DOHH2 (cell line): ENCODE measurements around the gene C1QTNF8.

Experiments used
- H3F3A ChIP-seq: fragments of 200-600 bp; sonication (generic), shearing (Covaris generic); 2 replicates; pipeline ENCODE4 v1.6.0; 2016; ENCODE audit warnings: antibody characterized with exemption, mild to moderate bottlenecking; ENCODE audit not compliant: control insufficient read depth, insufficient read depth
- H3K27ac ChIP-seq: fragments of 200-600 bp; sonication (generic); 2 replicates; pipeline ENCODE4 v1.5.1; 2014; ENCODE audit warnings: low read depth, mild to moderate bottlenecking, low read length, moderate library complexity
- H3K27me3 ChIP-seq: fragments of 200-600 bp; sonication (generic); 2 replicates; pipeline ENCODE4 v1.6.1; 2014; ENCODE audit warnings: mild to moderate bottlenecking, low read length, mixed read lengths; ENCODE audit not compliant: control insufficient read depth
- H3K36me3 ChIP-seq: fragments of 200-600 bp; sonication (generic); 2 replicates; pipeline ENCODE4 v1.6.1; 2014; ENCODE audit warnings: mild to moderate bottlenecking, low read length, moderate library complexity, mixed read lengths; ENCODE audit not compliant: control insufficient read depth
- H3K4me1 ChIP-seq: fragments of 200-600 bp; sonication (generic); 2 replicates; pipeline ENCODE4 v1.6.1; 2014; ENCODE audit warnings: mild to moderate bottlenecking, low read length, mixed read lengths; ENCODE audit not compliant: control insufficient read depth
- H3K4me2 ChIP-seq: fragments of 200-600 bp; sonication (generic); 2 replicates; pipeline ENCODE4 v1.6.0; 2014; ENCODE audit warnings: mild to moderate bottlenecking, low read length, moderate library complexity
- H3K4me3 ChIP-seq: fragments of 200-600 bp; sonication (generic); 2 replicates; pipeline ENCODE4 v1.5.1; 2014; ENCODE audit warnings: mild to moderate bottlenecking, low read length, mixed read lengths
- H3K79me2 ChIP-seq: fragments of 200-600 bp; sonication (generic); 2 replicates; pipeline ENCODE4 v1.6.1; 2014; ENCODE audit warnings: mild to moderate bottlenecking, low read length, mixed read lengths; ENCODE audit not compliant: control insufficient read depth
- H3K9me2 ChIP-seq: fragments of 200-600 bp; sonication (generic); replicated peaks from 2 replicates; pipeline ENCODE4 v1.6.1; 2014; ENCODE audit warnings: mild to moderate bottlenecking, low read length, mixed read lengths; ENCODE audit not compliant: control insufficient read depth
- H3K9me3 ChIP-seq: fragments of 200-600 bp; sonication (generic); 2 replicates; pipeline ENCODE4 v1.6.1; 2014; ENCODE audit warnings: antibody characterized with exemption, low read length, mixed read lengths; ENCODE audit not compliant: control insufficient read depth, insufficient read depth
- H4K20me1 ChIP-seq: fragments of 200-600 bp; sonication (generic); 2 replicates; pipeline ENCODE4 v1.6.0; 2014; ENCODE audit warnings: low read depth, mild to moderate bottlenecking, antibody characterized with exemption, low read length, moderate library complexity; ENCODE audit not compliant: control insufficient read depth, insufficient read depth
- EZH2phosphoT487 ChIP-seq: fragments of 200-600 bp; sonication (generic); IDR thresholded peaks from 2 replicates; pipeline ENCODE4 v1.6.1; 2017; ENCODE audit warnings: borderline replicate concordance, mild to moderate bottlenecking, antibody characterized with exemption, low read length, moderate library complexity, mixed read lengths
- TF ChIP-seq, protein P1 (sequence below): fragments of 200-600 bp; sonication (generic); IDR thresholded peaks from one replicate; pipeline ENCODE4 v1.5.1; 2014; ENCODE audit warnings: antibody characterized with exemption, mild to moderate bottlenecking, low read depth, low read length; ENCODE audit not compliant: poor library complexity, severe bottlenecking

The C1QTNF8 gene

DNA sequence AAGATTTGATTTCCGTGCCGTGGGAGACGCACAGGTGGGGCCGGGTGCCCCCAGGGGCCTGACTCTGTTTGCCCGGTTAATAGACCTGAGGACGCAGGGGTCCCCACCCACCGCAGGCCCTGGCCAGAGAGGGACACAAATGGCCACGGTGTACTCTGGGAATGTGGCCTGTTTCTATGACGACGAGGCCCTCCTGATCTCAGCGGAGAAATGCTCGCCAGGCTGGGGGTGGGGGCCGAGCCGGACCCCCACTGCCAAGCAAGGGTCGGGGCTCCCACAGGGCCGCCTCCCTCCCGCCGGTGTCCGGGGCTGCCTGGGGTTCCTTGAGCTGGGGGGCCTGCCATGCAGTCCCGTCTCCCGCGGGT lies 24.5 kb upstream of the C1QTNF8 start:
- Histone ChIP-seq H3K9me3 (no peaks in the 10 kb centered on the region), H3K4me3 (no peak overlapping the region), H3K4me2 (peak overlapping the region; percentile 40), H3K79me2 (no peaks in the 10 kb centered on the region), H3K4me1 (peaks cover 12% of the 10 kb centered on the region), H3F3A (no peaks in the 10 kb centered on the region), H3K9me2 (no peaks in the 10 kb centered on the region), H4K20me1 (no peaks in the 10 kb centered on the region; the same call in 1 of the 2 replicates), H3K36me3 (no peaks in the 10 kb centered on the region), H3K27me3 (no peaks in the 10 kb centered on the region), H3K27ac (no peak overlapping the region)
- TF ChIP-seq, protein P1, sequence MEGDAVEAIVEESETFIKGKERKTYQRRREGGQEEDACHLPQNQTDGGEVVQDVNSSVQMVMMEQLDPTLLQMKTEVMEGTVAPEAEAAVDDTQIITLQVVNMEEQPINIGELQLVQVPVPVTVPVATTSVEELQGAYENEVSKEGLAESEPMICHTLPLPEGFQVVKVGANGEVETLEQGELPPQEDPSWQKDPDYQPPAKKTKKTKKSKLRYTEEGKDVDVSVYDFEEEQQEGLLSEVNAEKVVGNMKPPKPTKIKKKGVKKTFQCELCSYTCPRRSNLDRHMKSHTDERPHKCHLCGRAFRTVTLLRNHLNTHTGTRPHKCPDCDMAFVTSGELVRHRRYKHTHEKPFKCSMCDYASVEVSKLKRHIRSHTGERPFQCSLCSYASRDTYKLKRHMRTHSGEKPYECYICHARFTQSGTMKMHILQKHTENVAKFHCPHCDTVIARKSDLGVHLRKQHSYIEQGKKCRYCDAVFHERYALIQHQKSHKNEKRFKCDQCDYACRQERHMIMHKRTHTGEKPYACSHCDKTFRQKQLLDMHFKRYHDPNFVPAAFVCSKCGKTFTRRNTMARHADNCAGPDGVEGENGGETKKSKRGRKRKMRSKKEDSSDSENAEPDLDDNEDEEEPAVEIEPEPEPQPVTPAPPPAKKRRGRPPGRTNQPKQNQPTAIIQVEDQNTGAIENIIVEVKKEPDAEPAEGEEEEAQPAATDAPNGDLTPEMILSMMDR: no peak
- TF ChIP-seq EZH2phosphoT487: no peak

DNA sequence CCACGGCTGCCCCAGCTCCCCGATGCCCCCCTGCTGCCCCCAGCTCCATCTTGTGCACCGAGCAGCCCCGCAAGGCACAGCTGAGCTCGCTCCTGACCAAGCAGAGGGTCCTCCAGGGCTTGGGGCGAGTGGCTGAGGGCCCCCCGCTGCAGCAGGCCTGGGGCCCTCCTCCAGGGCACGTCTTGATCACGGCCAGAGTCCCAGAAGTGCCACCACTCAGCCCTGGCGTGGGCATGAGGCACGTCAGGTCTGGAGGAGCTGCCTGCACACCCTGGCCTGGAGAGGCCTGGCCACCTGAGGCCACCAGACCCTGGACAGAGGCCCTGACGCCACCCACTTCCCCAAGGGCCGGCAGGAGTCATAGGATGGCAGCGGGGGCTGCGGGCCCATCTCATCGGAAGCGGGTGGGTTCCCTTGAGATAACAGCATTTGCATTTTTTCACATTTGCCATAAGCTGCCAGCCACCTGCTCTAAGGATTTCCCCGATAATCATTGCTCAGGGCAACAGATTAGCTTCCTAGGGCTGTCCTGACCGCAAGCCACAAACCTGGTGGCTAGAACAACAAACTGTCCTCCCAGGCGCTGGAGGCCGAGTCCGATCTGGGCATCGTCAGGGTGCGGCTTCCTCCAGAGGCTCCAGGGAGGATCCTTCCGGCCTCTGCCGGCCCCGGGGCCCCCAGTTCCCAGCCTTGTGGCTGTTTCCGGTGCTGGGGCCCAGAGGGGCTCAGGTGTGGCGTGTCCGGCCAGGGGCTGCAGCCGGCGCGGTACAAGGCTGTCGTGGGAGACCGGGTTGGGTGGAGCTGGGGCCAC lies 23.9 kb upstream of the C1QTNF8 start:
- H3K4me2 ChIP-seq: peak overlapping the region; percentile 40
- no peaks in the 10 kb centered on the region for H3F3A ChIP-seq
- TF ChIP-seq, protein P1: no peak
- H3K9me2 ChIP-seq: no peaks in the 10 kb centered on the region
- H4K20me1 ChIP-seq: no peaks in the 10 kb centered on the region; the same call in 1 of the 2 replicates
- H3K36me3 ChIP-seq: no peaks in the 10 kb centered on the region
- no peak overlapping the region for H3K27ac ChIP-seq
- H3K27me3 ChIP-seq: no peaks in the 10 kb centered on the region
- no peaks in the 10 kb centered on the region for H3K79me2 ChIP-seq
- H3K9me3 ChIP-seq: no peaks in the 10 kb centered on the region
- H3K4me3 ChIP-seq: no peak overlapping the region; the same call in 1 of the 2 replicates
- peaks cover 12% of the 10 kb centered on the region for H3K4me1 ChIP-seq

DNA sequence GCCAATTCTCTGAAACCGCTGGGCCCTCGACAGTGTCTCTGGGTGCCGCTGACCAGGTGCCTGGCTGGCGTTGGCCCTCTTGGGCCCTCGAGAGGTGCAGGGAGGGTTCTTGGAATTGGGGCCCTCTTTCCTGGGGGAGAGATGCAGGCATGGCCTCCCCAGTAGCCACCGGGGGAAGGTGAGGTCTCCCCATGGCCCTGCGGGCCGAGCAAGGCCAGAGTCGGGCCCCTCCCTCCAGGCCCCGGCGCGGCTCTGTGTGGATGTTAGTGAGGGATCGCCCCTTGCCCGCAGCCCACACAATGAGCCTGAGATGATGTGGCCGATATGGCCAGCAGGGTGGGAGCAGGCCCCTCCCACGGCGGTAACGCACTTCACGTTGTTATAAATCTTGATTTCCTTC lies 23.1 kb upstream of the C1QTNF8 start:
- no peaks in the 10 kb centered on the region for H3K36me3 ChIP-seq
- TF ChIP-seq, protein P1: no peak
- no peak for TF ChIP-seq EZH2phosphoT487
- H3K27ac ChIP-seq: no peak overlapping the region
- no peaks in the 10 kb centered on the region; the same call in 1 of the 2 replicates for H4K20me1 ChIP-seq
- no peaks in the 10 kb centered on the region for H3K9me3 ChIP-seq
- no peak overlapping the region for H3K4me2 ChIP-seq
- H3K9me2 ChIP-seq: no peaks in the 10 kb centered on the region
- no peaks in the 10 kb centered on the region for H3K27me3 ChIP-seq
- no peaks in the 10 kb centered on the region for H3K79me2 ChIP-seq
- H3F3A ChIP-seq: no peaks in the 10 kb centered on the region
- H3K4me1 ChIP-seq: peaks cover 12% of the 10 kb centered on the region
- no peak overlapping the region for H3K4me3 ChIP-seq
